Upper lobe of left lung (tissue), 4 donors: ENCODE results near the gene ITGA1.

Source experiments
- EP300 ChIP-seq, 4 donors: sonication (generic); formaldehyde crosslinking; IDR thresholded peaks; one replicate each; pipeline ENCODE4 v1.5.1; 2017; ENCODE audit warnings: antibody characterized with exemption in 4 of 4, control low read depth in 2 of 4
- POLR2A ChIP-seq, 4 donors: fragments of 450-650 bp; IDR thresholded peaks; one replicate each; pipeline ENCODE4 v1.5.1; 2016 to 2017; ENCODE audit warnings: antibody characterized with exemption in 4 of 4, mild to moderate bottlenecking in 2 of 4
- POLR2AphosphoS5 ChIP-seq, 2 donors: sonication (generic); formaldehyde crosslinking; IDR thresholded peaks; one replicate each; pipeline ENCODE4 v1.5.1; 2017; ENCODE audit warnings: antibody characterized with exemption in 2 of 2
- TF ChIP-seq, protein P1 (sequence below), 6 experiments: fragments of 450-650 bp in 4 of 6; fragments of 200-600 bp in 2 of 6; sonication (generic) in 2 of 6; IDR thresholded peaks; one replicate each; pipeline ENCODE4 v1.5.1; 2016 to 2019; ENCODE audit warnings: antibody characterized with exemption in 6 of 6

DNA sequence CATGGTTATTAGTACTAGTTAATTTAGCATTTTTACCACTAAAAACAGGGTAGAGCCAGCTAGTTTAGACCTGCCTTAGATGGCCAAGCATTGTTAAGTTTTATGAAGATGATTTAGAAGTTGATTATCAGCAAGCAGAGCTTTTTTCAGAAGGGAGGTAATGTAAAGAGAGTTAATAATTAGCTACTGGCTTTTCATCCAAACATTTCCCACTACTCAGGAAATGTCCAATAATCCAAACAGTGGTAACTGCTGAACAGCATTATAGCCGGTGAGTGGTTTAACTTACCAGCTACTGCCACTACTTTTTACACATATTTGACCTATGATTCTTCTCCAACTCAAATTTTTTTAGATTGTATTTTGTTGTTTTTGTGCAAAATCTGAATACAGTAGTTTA, 1.7 kb downstream of the ITGA1 start:
- TF ChIP-seq, protein P1, sequence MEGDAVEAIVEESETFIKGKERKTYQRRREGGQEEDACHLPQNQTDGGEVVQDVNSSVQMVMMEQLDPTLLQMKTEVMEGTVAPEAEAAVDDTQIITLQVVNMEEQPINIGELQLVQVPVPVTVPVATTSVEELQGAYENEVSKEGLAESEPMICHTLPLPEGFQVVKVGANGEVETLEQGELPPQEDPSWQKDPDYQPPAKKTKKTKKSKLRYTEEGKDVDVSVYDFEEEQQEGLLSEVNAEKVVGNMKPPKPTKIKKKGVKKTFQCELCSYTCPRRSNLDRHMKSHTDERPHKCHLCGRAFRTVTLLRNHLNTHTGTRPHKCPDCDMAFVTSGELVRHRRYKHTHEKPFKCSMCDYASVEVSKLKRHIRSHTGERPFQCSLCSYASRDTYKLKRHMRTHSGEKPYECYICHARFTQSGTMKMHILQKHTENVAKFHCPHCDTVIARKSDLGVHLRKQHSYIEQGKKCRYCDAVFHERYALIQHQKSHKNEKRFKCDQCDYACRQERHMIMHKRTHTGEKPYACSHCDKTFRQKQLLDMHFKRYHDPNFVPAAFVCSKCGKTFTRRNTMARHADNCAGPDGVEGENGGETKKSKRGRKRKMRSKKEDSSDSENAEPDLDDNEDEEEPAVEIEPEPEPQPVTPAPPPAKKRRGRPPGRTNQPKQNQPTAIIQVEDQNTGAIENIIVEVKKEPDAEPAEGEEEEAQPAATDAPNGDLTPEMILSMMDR (IDR thresholded peaks at IDR 0.05) = no peak
- TF ChIP-seq POLR2A (IDR thresholded peaks at IDR 0.05) (no peak), EP300 (IDR thresholded peaks at IDR 0.05) (no peak), POLR2AphosphoS5 (IDR thresholded peaks at IDR 0.05) (no peak)
